GM18511 (cell line): ENCODE data around the gene EHHADH.

ENCODE experiments used
- ATAC-seq: cut with Tn5 transposase; IDR thresholded peaks from one replicate; pipeline ENCODE4 v1.9.1; 2021; ENCODE audit warnings: mild to moderate bottlenecking, moderate library complexity; ENCODE audit not compliant: unreplicated experiment

Gene EHHADH

DNA sequence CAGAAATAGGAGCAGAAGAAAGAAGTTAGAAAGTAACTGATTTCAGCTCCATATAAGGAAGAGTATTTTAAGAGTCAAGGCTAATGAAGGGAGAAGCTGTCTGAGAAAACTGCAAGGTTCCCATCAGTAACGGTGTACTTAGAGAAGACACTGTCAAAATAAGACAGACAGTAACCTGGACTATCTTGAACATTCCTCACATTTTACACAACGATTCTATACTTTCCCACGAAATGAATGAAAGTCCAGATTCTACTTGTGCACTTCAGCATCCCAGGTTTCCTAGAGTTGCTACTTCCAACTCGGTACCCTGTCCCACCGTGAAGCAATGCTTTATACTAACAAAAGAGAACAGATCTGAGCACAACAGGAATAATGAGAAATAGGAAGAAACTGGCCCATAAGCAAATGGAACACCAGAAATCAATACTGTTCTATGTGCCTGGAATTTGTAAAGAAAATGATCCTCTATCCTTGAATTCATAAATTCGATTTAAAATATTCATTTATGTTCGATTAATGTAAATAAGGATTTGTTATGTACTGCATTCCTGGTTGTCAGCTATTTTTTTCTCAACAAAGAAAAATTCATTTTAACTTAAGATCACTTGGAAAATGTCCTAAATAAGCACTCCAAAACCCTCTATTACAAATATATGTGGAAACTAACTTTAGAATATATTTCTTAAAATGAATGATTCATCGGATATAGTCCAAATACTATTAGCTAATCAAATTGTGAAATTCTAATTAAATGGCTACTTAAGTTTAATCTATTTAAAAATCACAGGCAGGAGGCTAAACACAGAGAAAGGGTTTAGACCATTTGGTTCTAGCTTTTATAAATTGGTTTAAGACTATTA is 102.5 kb downstream of the EHHADH start:
- no peak for ATAC-seq

DNA sequence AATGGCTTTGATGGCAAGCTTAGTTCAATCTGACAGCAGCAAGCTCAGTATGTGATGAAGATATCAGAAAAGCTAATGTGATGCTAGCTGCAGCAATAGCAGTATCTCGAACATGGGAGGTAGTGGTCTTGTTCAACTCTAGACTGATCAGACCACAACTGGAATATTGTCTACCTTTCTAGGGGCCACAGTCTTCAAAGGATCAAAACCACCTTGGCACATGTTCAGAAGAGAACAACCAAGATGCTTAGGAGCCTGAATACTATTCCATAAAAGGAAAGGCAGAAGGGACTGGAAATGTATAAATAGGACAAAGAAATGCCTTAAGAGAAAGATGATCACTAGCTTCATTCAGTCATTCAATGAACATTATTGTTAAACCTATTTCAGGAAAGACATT is 103.3 kb downstream of the EHHADH start:
- no peak for ATAC-seq

DNA sequence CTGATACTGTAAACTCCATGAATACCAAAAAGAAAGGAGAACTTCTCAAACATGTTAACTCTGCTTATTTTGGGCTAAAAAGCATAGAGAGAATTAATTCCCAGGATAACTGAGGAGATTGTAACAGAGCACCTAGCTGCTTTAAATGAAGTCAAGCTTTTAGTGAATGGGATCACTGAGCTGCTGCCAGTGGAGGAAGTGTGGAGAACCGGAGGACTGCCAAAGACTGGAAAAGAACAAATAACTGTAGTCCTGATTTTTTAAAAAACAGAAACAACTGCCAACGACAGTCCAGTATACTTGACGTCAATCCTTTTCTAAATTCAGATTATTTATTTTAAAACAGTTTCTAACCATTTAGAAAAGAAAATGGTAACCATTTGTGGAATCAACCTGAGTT is 104.3 kb downstream of the EHHADH start:
- no peak for ATAC-seq

DNA sequence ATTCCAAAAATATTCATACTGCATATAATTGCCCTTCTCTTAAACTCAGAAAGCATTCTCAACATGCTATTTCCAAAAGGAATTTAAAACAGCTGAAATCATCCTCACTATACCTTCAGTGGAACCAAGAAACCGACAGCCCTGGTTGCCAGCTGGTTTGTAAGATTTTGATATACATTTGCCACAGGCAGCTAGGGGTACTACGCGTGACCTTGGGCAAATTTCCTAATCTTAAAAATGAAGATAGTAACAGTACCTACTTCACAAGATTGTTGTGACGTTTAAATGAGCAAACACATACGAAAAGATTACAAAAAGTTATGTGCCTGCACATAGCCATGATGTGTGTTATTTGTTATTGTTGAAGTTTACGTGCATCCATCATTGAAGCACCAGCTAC is 108.3 kb downstream of the EHHADH start:
- ATAC-seq, result no peak

DNA sequence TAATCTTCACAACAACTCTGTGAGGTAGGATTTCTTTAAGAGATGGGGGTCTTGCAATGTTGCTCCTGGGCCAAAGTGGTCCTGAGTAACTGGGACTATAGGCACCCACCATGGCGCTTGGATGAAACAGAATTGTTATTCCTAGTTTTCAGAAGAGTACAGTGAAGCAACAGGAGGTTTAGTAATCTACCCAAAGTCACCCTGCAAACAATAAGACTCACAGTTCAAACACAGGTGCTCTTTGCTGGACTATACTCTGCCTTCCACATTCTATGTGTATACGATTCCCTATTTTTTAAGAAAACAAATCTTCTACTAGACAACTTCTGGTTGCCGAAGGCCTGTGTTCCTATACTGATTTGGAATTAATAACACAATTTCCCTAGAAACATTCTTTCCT is 109.1 kb downstream of the EHHADH start:
- no peak for ATAC-seq
